GM10248 (cell line): ENCODE measurements around the gene CYP8B1.

Experiments
- CTCF ChIA-PET: fragments of 300-600 bp; sonication (Branson Sonifier 250); formaldehyde crosslinking; extraction: SDS; loops from one replicate; lab custom pipeline; 2021; ENCODE audit warnings: antibody characterized with exemption; lab: Yijun Ruan, JAX
- POLR2A ChIA-PET: fragments of 350-650 bp; sonication (Branson Sonifier 250); formaldehyde crosslinking; extraction: SDS; loops from one replicate; lab custom pipeline; 2020; ENCODE audit warnings: antibody characterized with exemption; lab: Yijun Ruan, JAX
- DNase-seq: peaks from one replicate; pipeline ENCODE4 v3.0.0; 2012; ENCODE audit errors: extremely low spot score
- CTCF ChIP-seq: IDR thresholded peaks from 2 replicates; pipeline ENCODE4 v1.5.1; 2012; ENCODE audit warnings: mild to moderate bottlenecking, low read depth; ENCODE audit errors: extremely low read depth, missing control alignments, control extremely low read depth

The CYP8B1 gene

GRCh38 chr3:42856544-42856943 lies 19.1 kb downstream of the CYP8B1 start:
- no peak for TF ChIP-seq CTCF
- POLR2A ChIA-PET, result no interaction called here
- DNase-seq, result no peak
- CTCF ChIA-PET, result interaction anchor here (1.1 to 1.4 kb wide), 2 partner anchors 13 to 26 kb away, joined by 3 to 6 read pairs; no protein-coding TSS in a partner anchor

GRCh38 chr3:42855547-42856380 lies 19.9 kb downstream of the CYP8B1 start:
- POLR2A ChIA-PET, result no interaction called here
- DNase-seq, result no peak
- CTCF ChIA-PET, result interaction anchor here (1.0 to 1.1 kb wide), 2 partner anchors 13 to 26 kb away, joined by 3 read pairs; no protein-coding TSS in a partner anchor

GRCh38 chr3:42855219-42855546 lies 20.5 kb downstream of the CYP8B1 start:
- DNase-seq, result no peak
- POLR2A ChIA-PET, result no interaction called here
- CTCF ChIA-PET, result interaction anchor here (1.0 to 1.3 kb wide), 2 partner anchors 24 to 26 kb away, joined by 3 read pairs; no protein-coding TSS in a partner anchor
- no peak for TF ChIP-seq CTCF

More at GRCh38 chr3:42855547-42856380, 19.9 kb downstream of the CYP8B1 start:
- TF ChIP-seq CTCF, result no peak

- CTCF ChIA-PET, result interaction anchor here (1.3 to 4.0 kb wide), 2 partner anchors 14 to 22 kb away, joined by 3 to 23 read pairs; no protein-coding TSS in a partner anchor
- POLR2A ChIA-PET, result no interaction called here
- no peak for DNase-seq
- TF ChIP-seq CTCF, result no peak
These were observed 21.9 kb downstream of the CYP8B1 start for GRCh38 chr3:42853739-42854302.

GRCh38 chr3:42853056-42853455 lies 22.6 kb downstream of the CYP8B1 start:
- no peak for TF ChIP-seq CTCF
- ChIA-PET POLR2A (no interaction called here), CTCF (interaction anchor here (0.8 to 4.0 kb wide), 2 partner anchors 13 to 28 kb away, joined by 3 to 23 read pairs; no protein-coding TSS in a partner anchor)
- no peak for DNase-seq

- TF ChIP-seq CTCF, result no peak
- CTCF ChIA-PET, result interaction anchor here (0.8 to 4.0 kb wide), 3 partner anchors 13 to 29 kb away, joined by 3 to 23 read pairs (median 5); no protein-coding TSS in a partner anchor
- no peak for DNase-seq
- POLR2A ChIA-PET, result no interaction called here
These were observed 23.2 kb downstream of the CYP8B1 start for GRCh38 chr3:42852441-42852840.
